Cerebellar cortex (tissue), 1 donor: ENCODE results near the gene ATE1.

Experiments used
- DNase-seq: peaks from one replicate; pipeline ENCODE4 v3.0.0-alpha.2; 2015; ENCODE audit warnings: low spot score

ATE1 gene

GRCh38 chr10:121870413-121870812 is 57.4 kb downstream of the ATE1 start:
- no peak for DNase-seq

- DNase-seq, result no peak
These were observed 62.3 kb downstream of the ATE1 start for GRCh38 chr10:121865554-121865953.

- no peak for DNase-seq
These were observed 63.2 kb downstream of the ATE1 start for GRCh38 chr10:121864653-121865052.

- DNase-seq, result no peak
These were observed 63.7 kb downstream of the ATE1 start for GRCh38 chr10:121864168-121864567.

- no peak for DNase-seq
These were observed 65.2 kb downstream of the ATE1 start for GRCh38 chr10:121862649-121863048.

GRCh38 chr10:121862042-121862441 is 65.8 kb downstream of the ATE1 start:
- DNase-seq, result no peak

GRCh38 chr10:121860810-121861209 is 67.0 kb downstream of the ATE1 start:
- DNase-seq, result no peak

GRCh38 chr10:121854809-121855445 is 72.9 kb downstream of the ATE1 start:
- DNase-seq, result no peak

GRCh38 chr10:121853950-121854349 is 73.9 kb downstream of the ATE1 start:
- DNase-seq, result no peak

- no peak for DNase-seq
These were observed 76.0 kb downstream of the ATE1 start for GRCh38 chr10:121851786-121852185.

- no peak for DNase-seq
These were observed 79.7 kb downstream of the ATE1 start for GRCh38 chr10:121848082-121848481.

- DNase-seq, result no peak
These were observed 81.3 kb downstream of the ATE1 start for GRCh38 chr10:121846555-121846954.

GRCh38 chr10:121845044-121845784 is 82.6 kb downstream of the ATE1 start:
- no peak for DNase-seq

- DNase-seq, result no peak
These were observed 83.3 kb downstream of the ATE1 start for GRCh38 chr10:121844537-121844936.

- DNase-seq, result no peak
These were observed 84.5 kb downstream of the ATE1 start for GRCh38 chr10:121843379-121843778.

GRCh38 chr10:121841862-121842261 is 86.0 kb downstream of the ATE1 start:
- DNase-seq, result no peak

- no peak for DNase-seq
These were observed 88.9 kb downstream of the ATE1 start for GRCh38 chr10:121838931-121839330.

GRCh38 chr10:121838149-121838548 is 89.7 kb downstream of the ATE1 start:
- DNase-seq, result no peak

GRCh38 chr10:121836171-121836570 is 91.7 kb downstream of the ATE1 start:
- DNase-seq, result no peak

- no peak for DNase-seq
These were observed 92.5 kb downstream of the ATE1 start for GRCh38 chr10:121835376-121835775.

- DNase-seq, result no peak
These were observed 93.1 kb downstream of the ATE1 start for GRCh38 chr10:121834757-121835156.

- DNase-seq, result no peak
These were observed 94.4 kb downstream of the ATE1 start for GRCh38 chr10:121833387-121833786.

- no peak for DNase-seq
These were observed 95.2 kb downstream of the ATE1 start for GRCh38 chr10:121832647-121833046.

GRCh38 chr10:121831777-121832176 is 96.1 kb downstream of the ATE1 start:
- DNase-seq, result no peak
